Measurements from ENCODE around the gene DIAPH1. TPM values are rescaled to one million over a fixed set of nuclear protein-coding genes. Genes with fewer than 3 reads are reported as not detected.

DIAPH1 gene
- total RNA-seq, 1 experiment from 2014 or later: 142 TPM

DNA sequence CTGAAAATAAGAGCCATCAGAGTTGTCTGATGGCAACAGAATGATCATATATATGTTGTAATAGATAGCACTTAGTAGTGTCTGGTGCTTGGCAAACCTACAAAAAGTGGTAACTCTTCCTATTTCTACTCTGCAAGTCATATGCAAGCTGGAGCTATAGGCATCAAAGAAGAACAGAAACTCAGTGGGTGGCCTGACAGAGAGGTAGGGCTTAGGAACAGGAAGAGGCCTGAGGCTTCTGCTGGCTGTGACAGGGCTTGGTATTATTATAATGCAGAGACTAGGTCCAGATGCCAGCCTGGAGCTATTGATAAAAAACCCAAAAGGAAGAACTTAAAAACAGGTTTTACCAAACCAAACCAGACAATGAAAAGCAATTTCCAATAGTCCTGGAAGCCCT is 4.4 kb upstream of the DIAPH1 start:
- H3K4me3 ChIP-seq (replicated peaks in 1 of 2; ENCODE audit: low read depth in 1 of 2, low read length in 2 of 2): no peak overlapping the region
- no peaks in the 10 kb centered on the region for H3K9me2 ChIP-seq (ENCODE audit: insufficient read depth)
- H3K9me3 ChIP-seq (ENCODE audit: control insufficient read depth in 1 of 2, insufficient read depth in 1 of 2, low read depth in 1 of 2, low read length in 2 of 2): no peaks in the 10 kb centered on the region
- no peak for DNase-seq (ENCODE audit: low read depth, low spot score)
- no peak overlapping the region for H3K9ac ChIP-seq (ENCODE audit: low read length)
- POLR2A ChIA-PET: no interaction called here
- intact Hi-C loops (cut with micrococcal nuclease): no loop called here
- H3K79me2 ChIP-seq (ENCODE audit: insufficient read depth, low read length): peaks cover 3% of the 10 kb centered on the region
- RAD21 ChIA-PET (ENCODE audit: low non-redundant PET in 1 of 2, low total read pairs in 2 of 2, uncharacterized antibody in 2 of 2, unreplicated experiment in 2 of 2): no interaction called here
- TF ChIP-seq JUND (IDR thresholded peaks at IDR 0.05) (no peak), YY1 (IDR thresholded peaks at IDR 0.05; ENCODE audit: extremely low read depth, insufficient replicate concordance, low read depth, low read length) (no peak), CEBPB (IDR thresholded peaks at IDR 0.05; ENCODE audit: low read depth) (no peak)
- TF ChIP-seq, protein P1, sequence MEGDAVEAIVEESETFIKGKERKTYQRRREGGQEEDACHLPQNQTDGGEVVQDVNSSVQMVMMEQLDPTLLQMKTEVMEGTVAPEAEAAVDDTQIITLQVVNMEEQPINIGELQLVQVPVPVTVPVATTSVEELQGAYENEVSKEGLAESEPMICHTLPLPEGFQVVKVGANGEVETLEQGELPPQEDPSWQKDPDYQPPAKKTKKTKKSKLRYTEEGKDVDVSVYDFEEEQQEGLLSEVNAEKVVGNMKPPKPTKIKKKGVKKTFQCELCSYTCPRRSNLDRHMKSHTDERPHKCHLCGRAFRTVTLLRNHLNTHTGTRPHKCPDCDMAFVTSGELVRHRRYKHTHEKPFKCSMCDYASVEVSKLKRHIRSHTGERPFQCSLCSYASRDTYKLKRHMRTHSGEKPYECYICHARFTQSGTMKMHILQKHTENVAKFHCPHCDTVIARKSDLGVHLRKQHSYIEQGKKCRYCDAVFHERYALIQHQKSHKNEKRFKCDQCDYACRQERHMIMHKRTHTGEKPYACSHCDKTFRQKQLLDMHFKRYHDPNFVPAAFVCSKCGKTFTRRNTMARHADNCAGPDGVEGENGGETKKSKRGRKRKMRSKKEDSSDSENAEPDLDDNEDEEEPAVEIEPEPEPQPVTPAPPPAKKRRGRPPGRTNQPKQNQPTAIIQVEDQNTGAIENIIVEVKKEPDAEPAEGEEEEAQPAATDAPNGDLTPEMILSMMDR (IDR thresholded peaks at IDR 0.05 in 2 of 3, conservative IDR thresholded peaks at IDR 0.05 in 1 of 3; ENCODE audit: borderline replicate concordance in 1 of 3, insufficient read depth in 1 of 3, low read depth in 2 of 3, low read length in 2 of 3): no peak
- CTCF ChIA-PET: interaction anchor here (1.0 kb wide), 1 partner anchor 31 kb away, joined by 3 read pairs; no protein-coding TSS in a partner anchor
- H3K27ac ChIP-seq (ENCODE audit: low read depth, low read length): no peak overlapping the region
- H4K20me1 ChIP-seq (ENCODE audit: insufficient read depth): no peaks in the 10 kb centered on the region
- ATAC-seq: no peak
- BruUV-seq (replicated peaks): no TSS peak
- no peaks in the 10 kb centered on the region for H3K27me3 ChIP-seq (ENCODE audit: insufficient read depth, low read length)
- H3K4me2 ChIP-seq (ENCODE audit: low read length): no peak overlapping the region
- H3K36me3 ChIP-seq (ENCODE audit: control insufficient read depth in 1 of 2, insufficient read depth in 2 of 2, low read length in 2 of 2): peaks cover 34 to 45% of the 10 kb centered on the region in 2 experiments; a peak in 3 of 4 replicates
- H2AFZ ChIP-seq (ENCODE audit: low read depth, low read length, poor library complexity, severe bottlenecking): no peak overlapping the region
- H3K4me1 ChIP-seq (ENCODE audit: control insufficient read depth in 1 of 2, insufficient read depth in 2 of 2, low read length in 2 of 2): peaks cover 0 to 7% of the 10 kb centered on the region in 2 experiments; a peak in 2 of 4 replicates

All from HCT116 (cell line).